ENCODE data around the gene SAXO1. TPM values are rescaled to one million over a fixed set of nuclear protein-coding genes. Genes with fewer than 3 reads are reported as not detected.

The SAXO1 gene
- total and polyA plus RNA-seq, 2 donors from 2014 or later, result 0.35 TPM; not detected in 1

DNA sequence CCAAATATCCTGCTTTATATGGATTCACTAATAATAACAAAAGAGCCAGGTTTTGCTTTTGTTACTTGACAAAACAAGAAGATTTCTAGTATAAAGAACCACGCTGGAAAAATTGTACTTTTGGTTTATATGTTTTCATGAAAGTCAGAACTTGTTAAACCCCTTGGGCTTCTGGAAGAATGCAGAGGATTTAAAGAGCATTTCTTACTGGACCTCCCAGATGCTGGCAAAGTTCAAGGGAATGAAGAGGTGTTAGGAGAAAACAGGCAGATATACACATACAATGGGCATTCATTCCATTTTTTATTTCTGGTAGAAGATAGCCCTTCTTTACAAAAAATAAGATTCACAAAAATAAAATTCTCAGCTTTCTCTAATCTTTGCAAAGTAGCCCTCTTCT lies 61.1 kb downstream of the SAXO1 start:
- TF ChIP-seq, protein P1, sequence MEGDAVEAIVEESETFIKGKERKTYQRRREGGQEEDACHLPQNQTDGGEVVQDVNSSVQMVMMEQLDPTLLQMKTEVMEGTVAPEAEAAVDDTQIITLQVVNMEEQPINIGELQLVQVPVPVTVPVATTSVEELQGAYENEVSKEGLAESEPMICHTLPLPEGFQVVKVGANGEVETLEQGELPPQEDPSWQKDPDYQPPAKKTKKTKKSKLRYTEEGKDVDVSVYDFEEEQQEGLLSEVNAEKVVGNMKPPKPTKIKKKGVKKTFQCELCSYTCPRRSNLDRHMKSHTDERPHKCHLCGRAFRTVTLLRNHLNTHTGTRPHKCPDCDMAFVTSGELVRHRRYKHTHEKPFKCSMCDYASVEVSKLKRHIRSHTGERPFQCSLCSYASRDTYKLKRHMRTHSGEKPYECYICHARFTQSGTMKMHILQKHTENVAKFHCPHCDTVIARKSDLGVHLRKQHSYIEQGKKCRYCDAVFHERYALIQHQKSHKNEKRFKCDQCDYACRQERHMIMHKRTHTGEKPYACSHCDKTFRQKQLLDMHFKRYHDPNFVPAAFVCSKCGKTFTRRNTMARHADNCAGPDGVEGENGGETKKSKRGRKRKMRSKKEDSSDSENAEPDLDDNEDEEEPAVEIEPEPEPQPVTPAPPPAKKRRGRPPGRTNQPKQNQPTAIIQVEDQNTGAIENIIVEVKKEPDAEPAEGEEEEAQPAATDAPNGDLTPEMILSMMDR (IDR thresholded peaks at IDR 0.05; ENCODE audit: borderline replicate concordance, extremely low read depth, insufficient read depth), result no peak
- FAIRE-seq (no peak), DNase-seq (no peak)

DNA sequence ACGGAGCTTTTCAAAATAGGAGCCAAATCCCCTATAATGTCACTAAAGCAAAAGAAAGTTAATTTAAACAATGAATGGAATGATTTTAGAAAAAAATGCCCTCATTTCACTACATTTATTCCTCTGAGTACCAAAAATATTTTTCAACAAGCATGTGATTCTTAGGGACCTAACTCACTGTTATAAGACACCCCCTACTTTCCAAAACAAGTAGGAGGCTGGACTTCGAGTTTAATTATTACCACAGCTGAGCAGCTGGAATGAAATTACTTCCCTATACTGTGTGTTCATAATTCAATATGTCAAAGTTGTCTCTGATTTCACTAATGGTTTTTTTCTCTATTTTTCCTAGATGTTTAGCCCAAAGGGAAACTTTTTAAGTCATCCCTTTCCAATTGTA lies 61.6 kb downstream of the SAXO1 start:
- H3K27me3 ChIP-seq (ENCODE audit: control insufficient read depth, insufficient read depth, low read length), result no peaks in the 10 kb centered on the region
- no peaks in the 10 kb centered on the region for H3K36me3 ChIP-seq (ENCODE audit: control insufficient read depth in 2 of 3, insufficient read depth in 3 of 3, low read length in 3 of 3)
- peaks cover 0 to 6% (median 5%) of the 10 kb centered on the region in 3 donors for H3K4me1 ChIP-seq (ENCODE audit: control insufficient read depth in 2 of 3, insufficient read depth in 2 of 3, low read depth in 1 of 3, low read length in 3 of 3)
- no peak overlapping the region for H3K27ac ChIP-seq (ENCODE audit: low read depth in 2 of 2, low read length in 2 of 2)
- peak; percentile 44 for FAIRE-seq
- TF ChIP-seq, protein P1 (IDR thresholded peaks at IDR 0.05; ENCODE audit: borderline replicate concordance, extremely low read depth, insufficient read depth), result no peak
- intact Hi-C loops (cut with DNase I), result no loop called here
- peak in 2 of 5 donors; percentile 61 to 74 for DNase-seq
- no peak overlapping the region for H3K9ac ChIP-seq (ENCODE audit: low read length in 3 of 3)
- no peak overlapping the region for H3K4me3 ChIP-seq (ENCODE audit: low read length in 3 of 3)
- no peaks in the 10 kb centered on the region for H3K9me3 ChIP-seq (ENCODE audit: control insufficient read depth in 2 of 3, insufficient read depth in 1 of 3, low read length in 3 of 3)

More for the DNA sequence above, 61.1 kb downstream of the SAXO1 start:
- no peaks in the 10 kb centered on the region for H3K9me3 ChIP-seq (ENCODE audit: control insufficient read depth in 2 of 3, insufficient read depth in 1 of 3, low read length in 3 of 3)
- intact Hi-C loops (cut with DNase I), result no loop called here
- H3K27me3 ChIP-seq (ENCODE audit: control insufficient read depth, insufficient read depth, low read length), result no peaks in the 10 kb centered on the region
- no peak overlapping the region for H3K4me3 ChIP-seq (ENCODE audit: low read length in 3 of 3)
- peaks cover 3 to 8% (median 6%) of the 10 kb centered on the region in 3 donors for H3K4me1 ChIP-seq (ENCODE audit: control insufficient read depth in 2 of 3, insufficient read depth in 2 of 3, low read depth in 1 of 3, low read length in 3 of 3)
- H3K27ac ChIP-seq (ENCODE audit: low read depth in 2 of 2, low read length in 2 of 2), result no peak overlapping the region
- H3K36me3 ChIP-seq (ENCODE audit: control insufficient read depth in 2 of 3, insufficient read depth in 3 of 3, low read length in 3 of 3), result no peaks in the 10 kb centered on the region
- no peak overlapping the region for H3K9ac ChIP-seq (ENCODE audit: low read length in 3 of 3)

DNA sequence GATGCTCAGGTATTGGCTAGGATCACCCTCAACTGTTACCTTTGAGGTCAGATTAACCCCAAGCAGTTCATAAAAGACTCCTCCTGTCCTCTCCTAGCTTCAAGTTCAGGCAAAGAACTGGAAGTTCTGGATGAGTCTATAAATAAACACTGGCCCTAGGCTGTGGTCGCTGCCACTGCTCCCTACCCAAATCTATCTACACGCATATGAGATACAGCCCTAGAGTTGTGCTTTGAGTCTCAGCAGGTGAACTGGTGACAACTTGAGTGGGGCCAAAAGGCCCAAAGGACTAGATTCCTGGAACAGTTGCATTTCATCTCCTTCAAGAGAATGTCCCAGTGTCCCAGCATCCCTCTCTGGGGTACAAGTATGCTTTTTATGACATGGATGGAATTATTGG lies 62.6 kb downstream of the SAXO1 start:
- H3K27me3 ChIP-seq (ENCODE audit: control insufficient read depth, insufficient read depth, low read length), result no peaks in the 10 kb centered on the region
- no peaks in the 10 kb centered on the region for H3K4me1 ChIP-seq (ENCODE audit: control insufficient read depth in 2 of 3, insufficient read depth in 2 of 3, low read depth in 1 of 3, low read length in 3 of 3)
- no peaks in the 10 kb centered on the region for H3K36me3 ChIP-seq (ENCODE audit: control insufficient read depth in 2 of 3, insufficient read depth in 3 of 3, low read length in 3 of 3)
- no peaks in the 10 kb centered on the region for H3K9me3 ChIP-seq (ENCODE audit: control insufficient read depth in 2 of 3, insufficient read depth in 1 of 3, low read length in 3 of 3)
- FAIRE-seq (no peak), DNase-seq (no peak)
- TF ChIP-seq, protein P1 (IDR thresholded peaks at IDR 0.05; ENCODE audit: borderline replicate concordance, extremely low read depth, insufficient read depth), result no peak
- intact Hi-C loops (cut with DNase I), result no loop called here
- no peak overlapping the region for H3K27ac ChIP-seq (ENCODE audit: low read depth in 2 of 2, low read length in 2 of 2)
- H3K9ac ChIP-seq (ENCODE audit: low read length in 3 of 3), result no peak overlapping the region
- no peak overlapping the region for H3K4me3 ChIP-seq (ENCODE audit: low read length in 3 of 3)

DNA sequence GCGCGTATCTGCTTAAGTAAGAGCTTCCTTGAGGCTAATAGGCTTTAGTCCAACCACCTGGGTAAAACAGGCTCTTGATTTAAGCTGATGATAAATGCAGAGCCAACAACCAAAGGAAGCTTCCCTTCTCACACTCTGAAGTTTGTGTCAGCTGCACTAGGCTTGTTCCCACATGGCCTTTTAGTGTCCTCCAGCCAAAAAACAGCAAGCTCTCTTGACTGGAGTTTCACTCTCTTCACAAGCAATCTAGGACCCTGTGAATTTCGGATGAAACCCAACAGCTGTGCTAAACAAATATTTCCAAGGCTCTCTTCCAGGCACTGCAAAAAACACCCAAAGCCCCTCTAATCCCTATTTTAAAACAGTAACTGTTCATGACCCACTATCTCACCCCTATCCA lies 63.9 kb downstream of the SAXO1 start:
- Histone ChIP-seq H3K9ac (ENCODE audit: low read length in 3 of 3) (no peak overlapping the region), H3K4me1 (ENCODE audit: control insufficient read depth in 2 of 3, insufficient read depth in 2 of 3, low read depth in 1 of 3, low read length in 3 of 3) (no peaks in the 10 kb centered on the region), H3K27ac (ENCODE audit: low read depth in 2 of 2, low read length in 2 of 2) (no peak overlapping the region), H3K9me3 (ENCODE audit: control insufficient read depth in 2 of 3, insufficient read depth in 1 of 3, low read length in 3 of 3) (no peaks in the 10 kb centered on the region), H3K36me3 (ENCODE audit: control insufficient read depth in 2 of 3, insufficient read depth in 3 of 3, low read length in 3 of 3) (no peaks in the 10 kb centered on the region), H3K4me3 (ENCODE audit: low read length in 3 of 3) (no peak overlapping the region), H3K27me3 (ENCODE audit: control insufficient read depth, insufficient read depth, low read length) (no peaks in the 10 kb centered on the region)
- FAIRE-seq (no peak), DNase-seq (peak in 1 of 5 donors; percentile 73)
- TF ChIP-seq, protein P1 (IDR thresholded peaks at IDR 0.05; ENCODE audit: borderline replicate concordance, extremely low read depth, insufficient read depth), result no peak
- intact Hi-C loops (cut with DNase I), result no loop called here
